ENCODE data around the gene LTA4H. TPM values are rescaled to one million over a fixed set of nuclear protein-coding genes. Genes with fewer than 3 reads are reported as not detected.

LTA4H gene
- total RNA-seq, 4 donors from 2014 or later: 105 to 235 (median 123) TPM

DNA sequence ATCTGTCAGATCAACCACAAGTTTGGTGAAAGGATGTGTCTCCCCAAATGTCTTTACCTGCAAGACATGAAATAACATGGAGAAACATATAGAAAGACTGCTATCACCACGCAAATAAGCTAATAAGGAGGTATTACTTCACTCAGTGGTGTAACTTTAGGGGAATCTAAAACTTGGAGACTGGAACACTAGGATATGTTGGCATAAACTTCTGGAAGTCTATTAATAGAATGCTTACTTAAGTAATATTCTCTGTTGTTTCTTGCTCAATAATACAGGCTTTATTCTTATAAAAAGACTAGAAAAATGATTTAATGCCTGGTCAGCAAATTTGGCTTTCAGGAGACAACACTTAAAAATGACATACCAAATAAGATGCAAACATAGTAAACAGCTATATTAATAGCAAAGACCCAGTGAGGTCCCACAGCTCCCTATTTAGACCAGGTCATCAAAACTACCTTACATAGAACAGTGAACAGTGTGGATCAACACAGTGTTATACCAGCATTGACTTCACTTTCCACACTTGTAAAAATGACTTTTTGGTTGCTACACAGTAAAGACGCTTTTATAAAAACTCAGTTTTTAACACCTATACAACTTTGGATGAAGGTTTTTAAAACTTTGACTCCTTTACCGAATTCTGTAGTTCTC is 20.3 kb downstream of the LTA4H start:
- DNase-seq: no peak
- 84 to 92% methylated on average over 3 of the region's 3 CpGs for WGBS, 2 donors
- H3K36me3 ChIP-seq: peaks cover 0 to 100% (median 34%) of the 10 kb centered on the region in 3 donors

GRCh38 chr12:96007729-96008128 is 27.7 kb downstream of the LTA4H start:
- no peak for TF ChIP-seq CTCF (IDR thresholded peaks at IDR 0.05)
- no peak for TF ChIP-seq POLR2A (IDR thresholded peaks at IDR 0.05)
- DNase-seq: no peak
- 13 to 53% methylated on average over 1 of the region's 1 CpG for WGBS, 2 donors
- Histone ChIP-seq H3K4me3 (no peak overlapping the region), H3K36me3 (peaks cover 8 to 99% (median 54%) of the 10 kb centered on the region in 3 donors), H3K9me3 (no peaks in the 10 kb centered on the region), H3K4me1 (no peaks in the 10 kb centered on the region), H3K27me3 (no peaks in the 10 kb centered on the region), H3K27ac (no peak overlapping the region)
- intact Hi-C loops (cut with DNase I): no loop called here

More for the DNA sequence above, 20.3 kb downstream of the LTA4H start:
- H3K4me3 ChIP-seq: no peak overlapping the region
- H3K27me3 ChIP-seq: no peaks in the 10 kb centered on the region
- no peaks in the 10 kb centered on the region for H3K4me1 ChIP-seq
- TF ChIP-seq CTCF (IDR thresholded peaks at IDR 0.05): no peak
- no peak for TF ChIP-seq POLR2A (IDR thresholded peaks at IDR 0.05)
- intact Hi-C loops (cut with DNase I): no loop called here
- H3K9me3 ChIP-seq: no peaks in the 10 kb centered on the region
- no peak overlapping the region for H3K27ac ChIP-seq

DNA sequence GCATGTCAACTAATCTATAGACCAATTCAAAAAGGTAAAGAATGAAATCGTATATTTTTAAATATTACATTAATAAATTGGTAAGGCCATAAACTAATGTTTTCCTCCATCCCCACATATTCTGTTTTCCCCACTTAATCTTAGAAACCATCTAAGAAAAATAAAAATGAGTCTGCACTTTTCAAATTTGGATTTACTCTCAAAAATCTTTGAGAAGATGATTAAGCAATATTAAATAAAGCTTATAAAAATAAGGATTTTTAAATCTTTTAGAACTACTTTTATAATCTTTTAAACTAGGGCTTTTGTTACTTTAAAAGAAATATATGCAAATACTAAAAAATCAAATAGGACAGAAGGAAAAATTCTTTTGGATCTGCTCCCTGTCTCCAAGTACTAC is 28.7 kb downstream of the LTA4H start:
- Histone ChIP-seq H3K9me3 (no peaks in the 10 kb centered on the region), H3K4me1 (no peaks in the 10 kb centered on the region), H3K27ac (no peak overlapping the region), H3K27me3 (no peaks in the 10 kb centered on the region), H3K36me3 (peaks cover 8 to 99% (median 45%) of the 10 kb centered on the region in 3 donors), H3K4me3 (no peak overlapping the region)
- no peak for DNase-seq
- no peak for TF ChIP-seq CTCF (IDR thresholded peaks at IDR 0.05)
- TF ChIP-seq POLR2A (IDR thresholded peaks at IDR 0.05): no peak
- 78 to 92% methylated on average over 1 of the region's 1 CpG for WGBS, 2 donors
- intact Hi-C loops (cut with DNase I): no loop called here

- no peak for DNase-seq
- no peak for TF ChIP-seq POLR2A (IDR thresholded peaks at IDR 0.05)
- TF ChIP-seq CTCF (IDR thresholded peaks at IDR 0.05): no peak
- H3K27ac ChIP-seq: no peak overlapping the region
- intact Hi-C loops (cut with DNase I): no loop called here
- H3K4me3 ChIP-seq: no peak overlapping the region
- H3K9me3 ChIP-seq: no peaks in the 10 kb centered on the region
- no peaks in the 10 kb centered on the region for H3K27me3 ChIP-seq
- H3K36me3 ChIP-seq: peaks cover 0 to 65% (median 15%) of the 10 kb centered on the region in 3 donors
- no peaks in the 10 kb centered on the region for H3K4me1 ChIP-seq
- WGBS, 2 donors: 84 to 91% methylated on average over 5 of the region's 5 CpGs
These were observed 34.5 kb downstream of the LTA4H start for GRCh38 chr12:96000858-96001257.

- no peaks in the 10 kb centered on the region for H3K4me1 ChIP-seq
- H3K4me3 ChIP-seq: no peak overlapping the region
- peaks cover 0 to 57% (median 9%) of the 10 kb centered on the region in 3 donors for H3K36me3 ChIP-seq
- no peaks in the 10 kb centered on the region for H3K9me3 ChIP-seq
- H3K27ac ChIP-seq: no peak overlapping the region
- intact Hi-C loops (cut with DNase I): no loop called here
- WGBS, 2 donors: 87 to 90% methylated on average over 5 of the region's 5 CpGs
- TF ChIP-seq POLR2A (IDR thresholded peaks at IDR 0.05) (no peak), CTCF (IDR thresholded peaks at IDR 0.05) (no peak)
- no peaks in the 10 kb centered on the region for H3K27me3 ChIP-seq
- DNase-seq: no peak
These were observed 35.9 kb downstream of the LTA4H start for GRCh38 chr12:95999484-95999883.

Measured in esophagus squamous epithelium (tissue), 5 donors.